ENCODE measurements around the gene FBXL19. TPM values are rescaled to one million over a fixed set of nuclear protein-coding genes. Genes with fewer than 3 reads are reported as not detected.

Gene FBXL19
- total and polyA plus RNA-seq, 9 of the 15 experiments (the other 6 are each of a cell fraction or from before 2014, with no cell fraction given): 0.13 to 48.0 (median 13.5) TPM; not detected in 1

GRCh38 chr16:30901201-30902028 lies 22.0 kb upstream of the FBXL19 start (continued):
- peak; percentile 43 for TF ChIP-seq REST (IDR thresholded peaks at IDR 0.05; ENCODE audit: borderline replicate concordance)
- no peak for TF ChIP-seq REST (CRISPR knock-in tag; IDR thresholded peaks at IDR 0.05; ENCODE audit: low read depth)
- no peak for TF ChIP-seq ZBTB8A (IDR thresholded peaks at IDR 0.05; ENCODE audit: partially characterized antibody)
- no peak for TF ChIP-seq HDAC3 (IDR thresholded peaks at IDR 0.05; ENCODE audit: borderline replicate concordance, partially characterized antibody)
- TF ChIP-seq ZNF695 (CRISPR knock-in tag; IDR thresholded peaks at IDR 0.05): no peak
- TF ChIP-seq SMARCE1 (IDR thresholded peaks at IDR 0.05): 0 out of 2 replicates have a peak, but pooled peaks have one; percentile 16
- TF ChIP-seq FOSL1 (tag; conservative IDR thresholded peaks at IDR 0.05): 0 out of 2 replicates have a peak, but pooled peaks have one; percentile 7
- TF ChIP-seq SMARCA4 (IDR thresholded peaks at IDR 0.05): no peak
- TF ChIP-seq KLF13 (tag; IDR thresholded peaks at IDR 0.05; ENCODE audit: borderline replicate concordance, low read depth): no peak
- no peak for TF ChIP-seq ATF6 (CRISPR knock-in tag; IDR thresholded peaks at IDR 0.05)
- peak; percentile 16; the same call in 1 of the 2 replicates for TF ChIP-seq KLF16 (IDR thresholded peaks at IDR 0.05)
- 0 out of 2 replicates have a peak, but pooled peaks have one; percentile 11 for TF ChIP-seq HDGF (IDR thresholded peaks at IDR 0.05)
- no peak for TF ChIP-seq ZBTB7A (IDR thresholded peaks at IDR 0.05; ENCODE audit: borderline replicate concordance, control insufficient read depth, low read depth, low read length)
- TF ChIP-seq TRIM24 (IDR thresholded peaks at IDR 0.05): no peak
- peak; percentile 19; the same call in 1 of the 2 replicates for TF ChIP-seq SPI1 (IDR thresholded peaks at IDR 0.05; ENCODE audit: borderline replicate concordance, low read depth, low read length)
- peak; percentile 29 for TF ChIP-seq DACH1 (IDR thresholded peaks at IDR 0.05; ENCODE audit: partially characterized antibody)
- TF ChIP-seq DPF2 (IDR thresholded peaks at IDR 0.05): 0 out of 2 replicates have a peak, but pooled peaks have one; percentile 19
- TF ChIP-seq TFAP4 (CRISPR knock-in tag; IDR thresholded peaks at IDR 0.05; ENCODE audit: borderline replicate concordance): peak; percentile 53; the same call in 1 of the 2 replicates

Measured in K562 (cell line).